Stimulated activated CD8-positive, alpha-beta memory T cell treated with anti-CD3 and anti-CD28 coated beads, Interleukin-2, amount 100 ng/mL, for 48 hours (primary cell): ENCODE data around the gene TP53RK.

Experiments used
- DNase-seq, 2 donors: peaks; one replicate each; pipeline ENCODE4 v3.0.0-alpha.2; 2020; ENCODE audit warnings: low read depth in 2 of 2

Gene TP53RK

GRCh38 chr20:46638134-46638897 lies 50.9 kb downstream of the TP53RK start:
- DNase-seq: no peak

- no peak for DNase-seq
Measured at GRCh38 chr20:46637427-46638133, 51.7 kb downstream of the TP53RK start.

DNA sequence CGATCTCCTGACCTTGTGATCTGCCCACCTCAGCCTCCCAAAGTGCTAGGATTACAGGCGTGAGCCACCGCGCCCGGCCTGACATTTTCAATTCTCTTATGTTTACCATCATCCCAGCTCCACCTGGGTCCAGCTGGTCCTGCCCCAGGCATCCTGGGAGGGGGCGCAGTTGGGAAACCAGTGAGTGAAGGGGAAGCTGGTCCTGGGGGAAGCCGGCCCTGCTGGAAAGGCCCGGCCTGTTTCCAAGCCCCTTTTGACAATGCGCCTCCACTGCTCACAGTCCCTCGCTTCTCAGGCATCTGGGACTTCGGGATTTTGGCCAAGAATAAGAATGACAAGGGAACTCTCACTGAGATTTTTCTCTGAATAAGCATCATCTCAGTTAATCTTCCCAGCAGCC lies 52.2 kb downstream of the TP53RK start:
- DNase-seq: no peak

DNA sequence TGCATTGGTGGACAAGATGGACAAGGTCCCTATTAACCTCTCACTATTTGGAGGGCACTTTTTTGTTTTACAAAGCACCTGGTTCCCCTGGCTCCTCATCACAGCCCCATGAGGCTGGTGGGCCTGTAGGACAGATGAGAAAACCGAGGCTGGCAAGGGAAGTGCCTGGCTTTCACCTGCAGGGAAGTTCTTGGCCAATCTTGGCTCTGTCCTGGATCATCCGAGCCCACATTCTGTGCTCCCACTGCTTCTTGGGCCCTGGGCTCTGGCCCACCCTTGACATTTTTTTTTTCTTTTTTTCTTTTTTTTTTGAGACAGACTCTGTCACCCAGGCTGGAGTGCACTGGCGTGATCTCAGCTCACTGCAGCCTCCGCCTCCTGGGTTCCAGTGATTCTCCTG lies 52.7 kb downstream of the TP53RK start:
- DNase-seq: no peak

GRCh38 chr20:46635514-46636136 lies 53.6 kb downstream of the TP53RK start:
- no peak for DNase-seq

- DNase-seq: no peak
Measured at GRCh38 chr20:46634528-46634927, 54.7 kb downstream of the TP53RK start.
